Osteocyte (in vitro differentiated cells): ENCODE data around the gene ELN. TPM values are rescaled to one million over a fixed set of nuclear protein-coding genes. Genes with fewer than 3 reads are reported as not detected.

ENCODE experiments used
- DNase-seq: peaks from one replicate; pipeline ENCODE4 v3.0.0; 2021; ENCODE audit warnings: mixed read lengths; ENCODE audit not compliant: unreplicated experiment; ENCODE audit errors: extremely low spot score
- H3K27ac Mint-ChIP-seq: one replicate; pipeline ENCODE4 v1.8.0; 2021; ENCODE audit warnings: mild to moderate bottlenecking, mixed read lengths; ENCODE audit not compliant: unreplicated experiment
- H3K27me3 Mint-ChIP-seq: one replicate; pipeline ENCODE4 v1.8.0; 2021; ENCODE audit warnings: mixed read lengths; ENCODE audit not compliant: unreplicated experiment
- H3K36me3 Mint-ChIP-seq: one replicate; pipeline ENCODE4 v1.8.0; 2021; ENCODE audit warnings: mixed read lengths; ENCODE audit not compliant: unreplicated experiment
- H3K4me1 Mint-ChIP-seq: one replicate; pipeline ENCODE4 v1.8.0; 2021; ENCODE audit warnings: mixed read lengths; ENCODE audit not compliant: unreplicated experiment
- H3K4me3 Mint-ChIP-seq: one replicate; pipeline ENCODE4 v1.8.0; 2021; ENCODE audit warnings: mild to moderate bottlenecking, moderate library complexity, mixed read lengths; ENCODE audit not compliant: unreplicated experiment
- H3K9me3 Mint-ChIP-seq: one replicate; pipeline ENCODE4 v1.8.0; 2021; ENCODE audit warnings: mixed read lengths; ENCODE audit not compliant: unreplicated experiment
- total RNA-seq: library from RNA; stranded (reverse); gene quantifications from 2 replicates; pipeline ENCODE4 v1.2.1, GENCODE V29; 2021
- TF ChIP-seq, protein P1 (sequence below): fragments of 200-600 bp; sonication (generic); IDR thresholded peaks from 2 replicates; pipeline ENCODE4 v1.5.0; 2021; ENCODE audit warnings: antibody characterized with exemption, mild to moderate bottlenecking, moderate library complexity

Gene ELN
- total RNA-seq, 1 donor from 2014 or later: 13.5 TPM

DNA sequence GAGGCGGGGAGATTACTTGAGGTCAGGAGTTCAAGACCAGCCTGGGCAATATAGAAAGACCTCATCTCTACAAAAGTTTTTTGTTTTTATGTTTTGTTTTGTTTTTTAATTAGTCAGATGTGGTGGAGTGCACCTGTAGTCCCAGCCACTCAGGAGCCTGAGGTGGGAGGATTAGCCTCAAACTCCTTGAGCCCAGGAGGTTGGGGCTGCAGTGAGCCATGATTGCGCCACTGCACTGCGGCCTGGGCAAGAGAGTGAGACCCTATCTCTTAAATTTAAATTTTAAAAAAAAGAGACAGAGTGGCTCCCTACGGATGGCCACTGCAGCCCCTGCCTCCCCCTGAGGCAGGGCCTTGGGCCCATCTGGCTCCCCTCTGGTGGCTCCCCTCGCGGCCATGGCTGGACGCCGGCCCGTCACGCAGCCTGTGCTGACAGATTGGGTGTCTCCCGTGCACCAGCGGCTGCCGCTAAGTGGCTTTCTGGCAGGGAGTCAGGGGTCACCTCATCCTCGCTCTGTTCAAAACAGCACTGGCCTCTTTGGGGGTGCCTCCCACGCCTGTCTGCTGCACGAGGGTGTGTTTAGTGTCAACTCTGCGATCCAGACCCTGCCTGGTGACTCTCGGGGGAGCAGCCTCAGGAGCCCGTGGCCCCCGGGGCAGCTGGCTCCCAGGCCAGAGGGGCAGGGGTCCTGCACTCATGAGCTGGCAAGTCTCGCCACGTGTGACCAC is 44.4 kb upstream of the ELN start:
- H3K4me3 Mint-ChIP-seq: no peak overlapping the region
- TF ChIP-seq, protein P1, sequence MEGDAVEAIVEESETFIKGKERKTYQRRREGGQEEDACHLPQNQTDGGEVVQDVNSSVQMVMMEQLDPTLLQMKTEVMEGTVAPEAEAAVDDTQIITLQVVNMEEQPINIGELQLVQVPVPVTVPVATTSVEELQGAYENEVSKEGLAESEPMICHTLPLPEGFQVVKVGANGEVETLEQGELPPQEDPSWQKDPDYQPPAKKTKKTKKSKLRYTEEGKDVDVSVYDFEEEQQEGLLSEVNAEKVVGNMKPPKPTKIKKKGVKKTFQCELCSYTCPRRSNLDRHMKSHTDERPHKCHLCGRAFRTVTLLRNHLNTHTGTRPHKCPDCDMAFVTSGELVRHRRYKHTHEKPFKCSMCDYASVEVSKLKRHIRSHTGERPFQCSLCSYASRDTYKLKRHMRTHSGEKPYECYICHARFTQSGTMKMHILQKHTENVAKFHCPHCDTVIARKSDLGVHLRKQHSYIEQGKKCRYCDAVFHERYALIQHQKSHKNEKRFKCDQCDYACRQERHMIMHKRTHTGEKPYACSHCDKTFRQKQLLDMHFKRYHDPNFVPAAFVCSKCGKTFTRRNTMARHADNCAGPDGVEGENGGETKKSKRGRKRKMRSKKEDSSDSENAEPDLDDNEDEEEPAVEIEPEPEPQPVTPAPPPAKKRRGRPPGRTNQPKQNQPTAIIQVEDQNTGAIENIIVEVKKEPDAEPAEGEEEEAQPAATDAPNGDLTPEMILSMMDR: no peak
- H3K9me3 Mint-ChIP-seq: no peaks in the 10 kb centered on the region
- H3K27ac Mint-ChIP-seq: no peak overlapping the region
- DNase-seq: no peak
- H3K4me1 Mint-ChIP-seq: peaks cover 2% of the 10 kb centered on the region
- H3K36me3 Mint-ChIP-seq: no peaks in the 10 kb centered on the region
- peaks cover 16% of the 10 kb centered on the region for H3K27me3 Mint-ChIP-seq

DNA sequence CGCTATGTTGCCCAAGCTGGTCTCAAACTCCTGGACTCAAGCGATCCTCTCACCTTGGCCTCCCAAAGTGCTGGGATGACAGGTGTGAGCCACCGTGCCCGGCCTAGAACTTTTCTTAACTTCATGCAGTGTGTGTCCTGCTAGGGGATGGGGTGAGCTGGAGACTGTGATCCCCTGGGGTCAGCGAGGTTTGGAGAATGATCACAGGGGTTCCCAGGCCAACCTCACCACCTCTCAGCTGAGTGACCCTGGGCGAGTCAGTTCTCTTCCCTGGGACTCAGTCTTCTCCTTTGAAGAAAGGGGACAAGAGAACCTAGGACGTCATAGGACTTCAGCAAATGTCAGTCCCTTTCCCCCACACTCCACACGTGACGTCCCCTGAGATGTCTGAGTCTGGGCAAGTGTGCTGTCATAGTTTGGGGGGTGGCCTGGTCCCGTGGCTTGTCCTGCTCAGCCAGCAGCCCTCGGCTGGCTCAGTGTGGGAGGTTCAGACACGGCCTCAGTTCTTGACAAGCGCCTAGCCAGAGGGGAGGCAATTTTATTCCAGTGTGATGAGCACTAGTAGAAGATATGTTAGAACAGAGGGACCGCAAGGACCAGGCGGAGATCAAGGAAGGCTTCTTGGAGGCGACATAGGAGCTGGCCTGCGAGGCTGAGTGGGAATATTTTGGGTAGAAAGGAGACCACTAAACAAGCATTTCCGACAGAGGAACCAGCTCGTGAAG is 43.3 kb upstream of the ELN start:
- peaks cover 2% of the 10 kb centered on the region for H3K4me1 Mint-ChIP-seq
- no peaks in the 10 kb centered on the region for H3K36me3 Mint-ChIP-seq
- peaks cover 16% of the 10 kb centered on the region for H3K27me3 Mint-ChIP-seq
- H3K9me3 Mint-ChIP-seq: no peaks in the 10 kb centered on the region
- H3K4me3 Mint-ChIP-seq: no peak overlapping the region
- H3K27ac Mint-ChIP-seq: no peak overlapping the region
- TF ChIP-seq, protein P1: no peak
- no peak for DNase-seq

DNA sequence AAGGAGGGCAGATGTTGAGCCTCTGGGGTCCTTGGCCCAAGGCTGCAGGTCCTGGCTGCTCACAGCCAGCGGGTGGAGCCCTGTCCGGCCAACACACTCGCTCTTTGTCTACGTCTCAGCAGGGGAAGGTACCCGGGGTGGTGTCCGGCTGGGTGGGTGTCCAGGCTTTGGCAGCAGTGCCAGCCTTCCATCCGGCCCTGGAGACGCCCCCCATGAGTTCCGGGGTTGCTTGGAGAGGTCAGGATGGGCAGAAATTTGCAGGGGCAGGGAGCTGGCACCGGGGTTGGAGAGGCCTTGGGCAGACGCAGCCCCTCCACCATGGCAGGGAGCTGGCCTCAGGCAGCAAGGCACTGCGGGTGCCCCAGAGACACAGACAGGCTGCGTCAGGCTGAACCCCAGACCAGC is 42.2 kb upstream of the ELN start:
- Mint-ChIP-seq H3K27me3 (peaks cover 13% of the 10 kb centered on the region), H3K4me3 (no peak overlapping the region), H3K9me3 (no peaks in the 10 kb centered on the region), H3K27ac (no peak overlapping the region), H3K36me3 (no peaks in the 10 kb centered on the region), H3K4me1 (peaks cover 2% of the 10 kb centered on the region)
- TF ChIP-seq, protein P1: no peak
- no peak for DNase-seq

DNA sequence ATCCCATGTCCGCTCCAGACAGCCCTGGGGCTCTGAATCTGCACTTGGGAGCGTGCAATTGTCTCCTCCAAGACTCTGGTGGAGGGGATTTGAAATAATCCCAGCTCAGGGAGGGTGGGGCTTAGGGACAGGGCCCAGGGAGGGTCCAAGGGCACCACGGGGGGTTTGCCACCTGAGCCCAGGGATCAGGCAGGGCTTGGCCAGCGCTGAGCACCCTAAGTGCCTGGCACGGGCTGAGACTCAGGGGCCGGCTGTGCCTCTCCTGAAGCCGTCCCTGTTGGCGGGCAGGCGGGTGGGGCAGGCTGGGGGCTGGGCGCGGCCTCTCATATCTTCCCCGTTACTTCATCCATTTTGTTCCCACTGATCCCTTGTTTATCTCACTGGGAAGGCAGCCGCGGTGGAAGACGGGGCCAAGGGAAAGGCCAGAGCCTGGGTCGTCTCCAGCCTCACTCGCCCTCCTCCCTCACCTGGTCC is 41.8 kb upstream of the ELN start:
- Mint-ChIP-seq H3K27me3 (peaks cover 12% of the 10 kb centered on the region), H3K36me3 (no peaks in the 10 kb centered on the region), H3K4me1 (peaks cover 2% of the 10 kb centered on the region), H3K4me3 (no peak overlapping the region), H3K27ac (no peak overlapping the region), H3K9me3 (no peaks in the 10 kb centered on the region)
- no peak for DNase-seq
- TF ChIP-seq, protein P1: no peak

GRCh38 chr7:73987298-73987697 is 40.7 kb upstream of the ELN start:
- Mint-ChIP-seq H3K27me3 (peaks cover 2% of the 10 kb centered on the region), H3K4me1 (peaks cover 4% of the 10 kb centered on the region), H3K36me3 (no peaks in the 10 kb centered on the region), H3K9me3 (no peaks in the 10 kb centered on the region), H3K4me3 (no peak overlapping the region), H3K27ac (no peak overlapping the region)
- DNase-seq: no peak
- TF ChIP-seq, protein P1: no peak
